A673 (cell line): ENCODE results near the gene POLR3A. TPM values are rescaled to one million over a fixed set of nuclear protein-coding genes. Genes with fewer than 3 reads are reported as not detected.

Source experiments
- BruUV-seq: library from RNA; stranded (reverse); fragments of 400-500 nt; replicated peaks from 2 replicates; lab custom pipeline; 2021; lab: Mats Ljungman, UMichigan
- CTCF ChIA-PET: fragments of 300-600 bp; sonication (Branson Sonifier 250); formaldehyde crosslinking; loops from one replicate; lab custom pipeline; 2022; ENCODE audit warnings: antibody characterized with exemption; lab: Charles Lee
- POLR2A ChIA-PET: fragments of 300-600 bp; sonication (Branson Sonifier 250); formaldehyde crosslinking; loops from one replicate; lab custom pipeline; 2022; ENCODE audit warnings: antibody characterized with exemption; ENCODE audit not compliant: low non-redundant PET; lab: Charles Lee
- DNase-seq: peaks from one replicate; pipeline ENCODE4 v3.0.0-alpha.2; 2015; ENCODE audit warnings: low spot score
- H3K27ac ChIP-seq: fragments of 200-600 bp; sonication (generic); 2 replicates; pipeline ENCODE4 v1.5.1; 2016; ENCODE audit warnings: mixed run types, low read depth, mild to moderate bottlenecking, mixed read lengths, antibody characterized with exemption, low read length; ENCODE audit not compliant: poor library complexity, severe bottlenecking
- H3K27me3 ChIP-seq: fragments of 200-600 bp; sonication (generic); replicated peaks from 2 replicates; pipeline ENCODE4 v1.6.1; 2017; ENCODE audit warnings: mixed run types, low read depth, mild to moderate bottlenecking, mixed read lengths, antibody characterized with exemption, low read length; ENCODE audit not compliant: insufficient read depth, poor library complexity
- H3K36me3 ChIP-seq: fragments of 200-600 bp; sonication (generic); 2 replicates; pipeline ENCODE4 v1.6.1; 2016; ENCODE audit warnings: mixed run types, mild to moderate bottlenecking, mixed read lengths, antibody characterized with exemption, low read length; ENCODE audit not compliant: insufficient read depth, poor library complexity, severe bottlenecking
- H3K4me1 ChIP-seq: fragments of 200-600 bp; sonication (generic); 2 replicates; pipeline ENCODE4 v1.6.1; 2017; ENCODE audit warnings: mixed run types, mild to moderate bottlenecking, mixed read lengths, antibody characterized with exemption, low read length; ENCODE audit not compliant: insufficient read depth, poor library complexity, severe bottlenecking
- H3K4me3 ChIP-seq: fragments of 200-600 bp; sonication (generic); 2 replicates; pipeline ENCODE4 v1.5.1; 2016; ENCODE audit warnings: low read depth, mixed run types, mild to moderate bottlenecking, mixed read lengths, low read length; ENCODE audit not compliant: poor library complexity, severe bottlenecking
- H3K9me3 ChIP-seq: fragments of 200-600 bp; sonication (generic); 2 replicates; pipeline ENCODE4 v1.6.1; 2016; ENCODE audit warnings: mixed run types, low read depth, mild to moderate bottlenecking, mixed read lengths, antibody characterized with exemption, low read length; ENCODE audit not compliant: poor library complexity, severe bottlenecking
- CTCF ChIP-seq: fragments of 300-800, 200-600 bp; sonication (generic); conservative IDR thresholded peaks from 2 replicates; pipeline ENCODE4 v1.5.1; 2017; ENCODE audit warnings: low read depth, mild to moderate bottlenecking, antibody characterized with exemption, low read length, moderate library complexity, mixed read lengths
- EZH2 ChIP-seq: fragments of 200-600 bp; sonication (generic); IDR thresholded peaks from 2 replicates; pipeline ENCODE4 v1.6.1; 2017; ENCODE audit warnings: borderline replicate concordance, low read depth, mild to moderate bottlenecking, mixed read lengths, antibody characterized with exemption, low read length; ENCODE audit not compliant: poor library complexity, severe bottlenecking
- intact Hi-C: fragments of 100-400 bp; cut with micrococcal nuclease; formaldehyde crosslinking; loops from one replicate; pipeline ENCODE4 v1.10.0; 2022; ENCODE audit not compliant: unreplicated experiment
- total RNA-seq: library from RNA; stranded (reverse); gene quantifications from 2 replicates; pipeline ENCODE4 v1.2.3, GENCODE V29; 2021

Gene POLR3A
- total RNA-seq, 1 experiment from 2014 or later = 27.8 TPM

- Histone ChIP-seq H3K27ac (no peak overlapping the region), H3K36me3 (no peaks in the 10 kb centered on the region), H3K9me3 (no peaks in the 10 kb centered on the region), H3K4me3 (no peak overlapping the region), H3K4me1 (peaks cover 5% of the 10 kb centered on the region), H3K27me3 (no peaks in the 10 kb centered on the region)
- BruUV-seq = no TSS peak
- ChIA-PET CTCF (no interaction called here), POLR2A (no interaction called here)
- no peak for TF ChIP-seq CTCF
- peak; percentile 48 for DNase-seq
- intact Hi-C loops = no loop called here
Measured at GRCh38 chr10:77967611-77968022, 61.7 kb downstream of the POLR3A start.

GRCh38 chr10:77965294-77965693, 64.0 kb downstream of the POLR3A start:
- H3K27ac ChIP-seq = no peak overlapping the region
- BruUV-seq = no TSS peak
- no peaks in the 10 kb centered on the region for H3K36me3 ChIP-seq
- peak; percentile 26 for DNase-seq
- CTCF ChIA-PET = no interaction called here
- H3K9me3 ChIP-seq = no peaks in the 10 kb centered on the region
- no peaks in the 10 kb centered on the region for H3K27me3 ChIP-seq
- TF ChIP-seq CTCF = no peak
- TF ChIP-seq EZH2 = no peak
- no peak overlapping the region for H3K4me3 ChIP-seq
- no peaks in the 10 kb centered on the region for H3K4me1 ChIP-seq
- POLR2A ChIA-PET = no interaction called here
- intact Hi-C loops = no loop called here

DNA sequence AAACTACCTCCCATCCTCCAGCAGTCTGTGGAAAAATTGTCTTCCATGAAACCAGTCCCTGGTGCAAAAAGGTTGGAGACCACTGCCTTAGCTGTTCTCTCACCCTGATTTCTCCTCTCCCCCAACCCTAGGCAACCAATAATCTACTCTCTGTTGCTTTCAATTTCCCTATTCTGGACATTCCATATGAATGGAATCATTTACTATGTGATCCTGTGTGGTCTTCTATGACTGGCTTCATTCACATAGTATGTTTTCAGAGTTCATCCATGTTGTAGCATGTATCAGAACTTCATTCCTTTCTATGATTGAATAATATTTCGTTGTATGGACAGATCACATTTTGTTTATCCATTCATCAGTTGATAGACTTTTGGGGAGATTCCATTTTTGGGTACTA, 64.5 kb downstream of the POLR3A start:
- CTCF ChIA-PET = no interaction called here
- BruUV-seq = no TSS peak

More for the DNA sequence above, 64.5 kb downstream of the POLR3A start:
- intact Hi-C loops = no loop called here
- H3K4me1 ChIP-seq = no peaks in the 10 kb centered on the region
- TF ChIP-seq CTCF = no peak
- TF ChIP-seq EZH2 = no peak
- no peaks in the 10 kb centered on the region for H3K9me3 ChIP-seq
- H3K27ac ChIP-seq = no peak overlapping the region
- no peaks in the 10 kb centered on the region for H3K27me3 ChIP-seq
- H3K36me3 ChIP-seq = no peaks in the 10 kb centered on the region
- DNase-seq = no peak
- POLR2A ChIA-PET = no interaction called here
- no peak overlapping the region for H3K4me3 ChIP-seq
